H1 (cell line): Measurements from ENCODE around the gene SLC6A18. TPM values are rescaled to one million over a fixed set of nuclear protein-coding genes. Genes with fewer than 3 reads are reported as not detected.

ENCODE experiments used
- SP1 ChIP-seq: IDR thresholded peaks from 2 replicates; pipeline ENCODE4 v1.6.1; 2011; ENCODE audit warnings: low read depth, low read length
- polyA plus RNA-seq, 7 experiments: library from polyadenylated mRNA; depleted of rRNA in 3 of 7; stranded (reverse) in 5 of 7; unstranded in 2 of 7; fragments of >200 nt in 5 of 7; fragments of 200-250 nt in 2 of 7; gene quantifications; 1 replicate in 5 of 7; 2 replicates in 1 of 7; 4 replicates in 1 of 7; pipeline versions ENCODE4 v1.2.1 to v1.2.3, GENCODE V29; 2011 to 2013; ENCODE audit warnings: missing spikeins in 2 of 7, mixed read lengths in 2 of 7
- total RNA-seq: library from RNA; stranded (reverse); fragmentation: NEBNext Ultra II Directional; extraction: Animal tissue kit (Norgen Biotek cat#: 25700); gene quantifications from 2 replicates; pipeline ENCODE4 v1.2.1, GENCODE V29; 2021
- TF ChIP-seq, protein P1 (sequence below): fragments of 300-600 bp; sonication (generic); IDR thresholded peaks from 2 replicates; pipeline ENCODE4 v1.7.1; 2012; ENCODE audit warnings: low read length, moderate library complexity, mild to moderate bottlenecking, inconsistent platforms; ENCODE audit not compliant: insufficient replicate concordance

SLC6A18 gene
- total and polyA plus RNA-seq, 2 of the 8 experiments (the other 6 are each of a cell fraction or from before 2014, with no cell fraction given): not detected

DNA sequence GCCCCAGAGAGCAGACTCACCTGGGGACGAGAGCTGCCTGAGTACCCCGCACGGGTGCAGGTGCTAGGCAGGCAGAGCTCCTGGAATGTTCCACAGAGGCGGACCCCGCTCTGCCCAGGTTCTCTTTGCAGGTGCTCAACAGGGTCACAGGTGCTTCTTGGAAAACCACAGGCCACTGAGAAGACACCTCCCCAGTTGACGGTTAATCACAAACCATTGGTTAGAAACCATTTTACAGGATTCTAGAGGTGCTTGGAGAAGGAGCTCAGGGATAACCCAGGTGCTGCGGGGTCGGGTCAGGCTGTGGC, 41.1 kb upstream of the SLC6A18 start (continued):
- TF ChIP-seq, protein P1, sequence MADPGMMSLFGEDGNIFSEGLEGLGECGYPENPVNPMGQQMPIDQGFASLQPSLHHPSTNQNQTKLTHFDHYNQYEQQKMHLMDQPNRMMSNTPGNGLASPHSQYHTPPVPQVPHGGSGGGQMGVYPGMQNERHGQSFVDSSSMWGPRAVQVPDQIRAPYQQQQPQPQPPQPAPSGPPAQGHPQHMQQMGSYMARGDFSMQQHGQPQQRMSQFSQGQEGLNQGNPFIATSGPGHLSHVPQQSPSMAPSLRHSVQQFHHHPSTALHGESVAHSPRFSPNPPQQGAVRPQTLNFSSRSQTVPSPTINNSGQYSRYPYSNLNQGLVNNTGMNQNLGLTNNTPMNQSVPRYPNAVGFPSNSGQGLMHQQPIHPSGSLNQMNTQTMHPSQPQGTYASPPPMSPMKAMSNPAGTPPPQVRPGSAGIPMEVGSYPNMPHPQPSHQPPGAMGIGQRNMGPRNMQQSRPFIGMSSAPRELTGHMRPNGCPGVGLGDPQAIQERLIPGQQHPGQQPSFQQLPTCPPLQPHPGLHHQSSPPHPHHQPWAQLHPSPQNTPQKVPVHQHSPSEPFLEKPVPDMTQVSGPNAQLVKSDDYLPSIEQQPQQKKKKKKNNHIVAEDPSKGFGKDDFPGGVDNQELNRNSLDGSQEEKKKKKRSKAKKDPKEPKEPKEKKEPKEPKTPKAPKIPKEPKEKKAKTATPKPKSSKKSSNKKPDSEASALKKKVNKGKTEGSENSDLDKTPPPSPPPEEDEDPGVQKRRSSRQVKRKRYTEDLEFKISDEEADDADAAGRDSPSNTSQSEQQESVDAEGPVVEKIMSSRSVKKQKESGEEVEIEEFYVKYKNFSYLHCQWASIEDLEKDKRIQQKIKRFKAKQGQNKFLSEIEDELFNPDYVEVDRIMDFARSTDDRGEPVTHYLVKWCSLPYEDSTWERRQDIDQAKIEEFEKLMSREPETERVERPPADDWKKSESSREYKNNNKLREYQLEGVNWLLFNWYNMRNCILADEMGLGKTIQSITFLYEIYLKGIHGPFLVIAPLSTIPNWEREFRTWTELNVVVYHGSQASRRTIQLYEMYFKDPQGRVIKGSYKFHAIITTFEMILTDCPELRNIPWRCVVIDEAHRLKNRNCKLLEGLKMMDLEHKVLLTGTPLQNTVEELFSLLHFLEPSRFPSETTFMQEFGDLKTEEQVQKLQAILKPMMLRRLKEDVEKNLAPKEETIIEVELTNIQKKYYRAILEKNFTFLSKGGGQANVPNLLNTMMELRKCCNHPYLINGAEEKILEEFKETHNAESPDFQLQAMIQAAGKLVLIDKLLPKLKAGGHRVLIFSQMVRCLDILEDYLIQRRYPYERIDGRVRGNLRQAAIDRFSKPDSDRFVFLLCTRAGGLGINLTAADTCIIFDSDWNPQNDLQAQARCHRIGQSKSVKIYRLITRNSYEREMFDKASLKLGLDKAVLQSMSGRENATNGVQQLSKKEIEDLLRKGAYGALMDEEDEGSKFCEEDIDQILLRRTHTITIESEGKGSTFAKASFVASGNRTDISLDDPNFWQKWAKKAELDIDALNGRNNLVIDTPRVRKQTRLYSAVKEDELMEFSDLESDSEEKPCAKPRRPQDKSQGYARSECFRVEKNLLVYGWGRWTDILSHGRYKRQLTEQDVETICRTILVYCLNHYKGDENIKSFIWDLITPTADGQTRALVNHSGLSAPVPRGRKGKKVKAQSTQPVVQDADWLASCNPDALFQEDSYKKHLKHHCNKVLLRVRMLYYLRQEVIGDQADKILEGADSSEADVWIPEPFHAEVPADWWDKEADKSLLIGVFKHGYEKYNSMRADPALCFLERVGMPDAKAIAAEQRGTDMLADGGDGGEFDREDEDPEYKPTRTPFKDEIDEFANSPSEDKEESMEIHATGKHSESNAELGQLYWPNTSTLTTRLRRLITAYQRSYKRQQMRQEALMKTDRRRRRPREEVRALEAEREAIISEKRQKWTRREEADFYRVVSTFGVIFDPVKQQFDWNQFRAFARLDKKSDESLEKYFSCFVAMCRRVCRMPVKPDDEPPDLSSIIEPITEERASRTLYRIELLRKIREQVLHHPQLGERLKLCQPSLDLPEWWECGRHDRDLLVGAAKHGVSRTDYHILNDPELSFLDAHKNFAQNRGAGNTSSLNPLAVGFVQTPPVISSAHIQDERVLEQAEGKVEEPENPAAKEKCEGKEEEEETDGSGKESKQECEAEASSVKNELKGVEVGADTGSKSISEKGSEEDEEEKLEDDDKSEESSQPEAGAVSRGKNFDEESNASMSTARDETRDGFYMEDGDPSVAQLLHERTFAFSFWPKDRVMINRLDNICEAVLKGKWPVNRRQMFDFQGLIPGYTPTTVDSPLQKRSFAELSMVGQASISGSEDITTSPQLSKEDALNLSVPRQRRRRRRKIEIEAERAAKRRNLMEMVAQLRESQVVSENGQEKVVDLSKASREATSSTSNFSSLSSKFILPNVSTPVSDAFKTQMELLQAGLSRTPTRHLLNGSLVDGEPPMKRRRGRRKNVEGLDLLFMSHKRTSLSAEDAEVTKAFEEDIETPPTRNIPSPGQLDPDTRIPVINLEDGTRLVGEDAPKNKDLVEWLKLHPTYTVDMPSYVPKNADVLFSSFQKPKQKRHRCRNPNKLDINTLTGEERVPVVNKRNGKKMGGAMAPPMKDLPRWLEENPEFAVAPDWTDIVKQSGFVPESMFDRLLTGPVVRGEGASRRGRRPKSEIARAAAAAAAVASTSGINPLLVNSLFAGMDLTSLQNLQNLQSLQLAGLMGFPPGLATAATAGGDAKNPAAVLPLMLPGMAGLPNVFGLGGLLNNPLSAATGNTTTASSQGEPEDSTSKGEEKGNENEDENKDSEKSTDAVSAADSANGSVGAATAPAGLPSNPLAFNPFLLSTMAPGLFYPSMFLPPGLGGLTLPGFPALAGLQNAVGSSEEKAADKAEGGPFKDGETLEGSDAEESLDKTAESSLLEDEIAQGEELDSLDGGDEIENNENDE: no peak
- no peak for TF ChIP-seq SP1
